Hepatocyte (in vitro differentiated cells): ENCODE measurements around the gene TESMIN.

Experiments used
- EZH2phosphoT487 ChIP-seq: fragments of 200-600 bp; sonication (generic); IDR thresholded peaks from one replicate; pipeline ENCODE4 v1.6.1; 2018; ENCODE audit warnings: antibody characterized with exemption, mild to moderate bottlenecking, low read depth, moderate library complexity; ENCODE audit not compliant: unreplicated experiment, severe bottlenecking
- TF ChIP-seq, protein P1 (sequence below): fragments of 200-600 bp; sonication (generic); IDR thresholded peaks from 2 replicates; pipeline ENCODE4 v1.5.1; 2016; ENCODE audit warnings: antibody characterized with exemption, mild to moderate bottlenecking; ENCODE audit not compliant: poor library complexity

DNA sequence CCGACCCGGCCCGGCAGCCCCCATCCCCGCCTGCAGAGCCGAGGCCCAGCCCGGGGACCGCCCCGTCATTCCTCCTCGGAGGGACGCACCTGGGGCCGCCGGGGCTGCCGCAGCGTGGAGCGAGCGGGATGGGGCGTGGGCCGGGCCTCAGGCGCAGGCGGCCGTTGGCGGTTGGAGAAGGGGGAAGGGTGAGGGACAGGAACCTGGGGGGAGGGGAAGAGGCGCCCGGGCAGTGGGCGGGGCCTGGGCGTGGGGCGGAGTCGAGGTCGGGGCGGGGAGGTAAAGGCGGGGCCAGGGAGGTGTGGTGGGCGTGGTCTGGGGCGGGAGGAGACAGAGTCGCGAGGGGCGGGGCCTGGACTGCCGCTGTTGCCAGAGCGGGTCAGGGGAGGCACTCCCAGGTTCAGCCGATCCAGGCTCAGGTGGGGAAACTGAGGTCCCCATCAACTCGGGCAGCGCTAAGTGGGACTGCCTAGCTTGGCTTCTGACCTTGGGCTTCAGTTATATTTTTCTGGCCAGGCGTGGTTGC lies at the start of gene TESMIN:
- TF ChIP-seq, protein P1, sequence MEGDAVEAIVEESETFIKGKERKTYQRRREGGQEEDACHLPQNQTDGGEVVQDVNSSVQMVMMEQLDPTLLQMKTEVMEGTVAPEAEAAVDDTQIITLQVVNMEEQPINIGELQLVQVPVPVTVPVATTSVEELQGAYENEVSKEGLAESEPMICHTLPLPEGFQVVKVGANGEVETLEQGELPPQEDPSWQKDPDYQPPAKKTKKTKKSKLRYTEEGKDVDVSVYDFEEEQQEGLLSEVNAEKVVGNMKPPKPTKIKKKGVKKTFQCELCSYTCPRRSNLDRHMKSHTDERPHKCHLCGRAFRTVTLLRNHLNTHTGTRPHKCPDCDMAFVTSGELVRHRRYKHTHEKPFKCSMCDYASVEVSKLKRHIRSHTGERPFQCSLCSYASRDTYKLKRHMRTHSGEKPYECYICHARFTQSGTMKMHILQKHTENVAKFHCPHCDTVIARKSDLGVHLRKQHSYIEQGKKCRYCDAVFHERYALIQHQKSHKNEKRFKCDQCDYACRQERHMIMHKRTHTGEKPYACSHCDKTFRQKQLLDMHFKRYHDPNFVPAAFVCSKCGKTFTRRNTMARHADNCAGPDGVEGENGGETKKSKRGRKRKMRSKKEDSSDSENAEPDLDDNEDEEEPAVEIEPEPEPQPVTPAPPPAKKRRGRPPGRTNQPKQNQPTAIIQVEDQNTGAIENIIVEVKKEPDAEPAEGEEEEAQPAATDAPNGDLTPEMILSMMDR, result no peak
- TF ChIP-seq EZH2phosphoT487, result no peak
